Bone marrow (tissue), 2 donors: Measurements from ENCODE around the gene WDFY3.
A peak's percentile ranks its signal among the peaks of the same experiment; 100 is the strongest.
"Not testable (repeated sequence)": the region's sequence is repeated elsewhere in the genome, so short reads cannot be mapped to it uniquely, and the experiment has no call there.

Experiments
- DNase-seq, 2 donors: peaks; one replicate each; lab custom pipeline; 2025; lab: John Stamatoyannopoulos, UW

The WDFY3 gene

DNA sequence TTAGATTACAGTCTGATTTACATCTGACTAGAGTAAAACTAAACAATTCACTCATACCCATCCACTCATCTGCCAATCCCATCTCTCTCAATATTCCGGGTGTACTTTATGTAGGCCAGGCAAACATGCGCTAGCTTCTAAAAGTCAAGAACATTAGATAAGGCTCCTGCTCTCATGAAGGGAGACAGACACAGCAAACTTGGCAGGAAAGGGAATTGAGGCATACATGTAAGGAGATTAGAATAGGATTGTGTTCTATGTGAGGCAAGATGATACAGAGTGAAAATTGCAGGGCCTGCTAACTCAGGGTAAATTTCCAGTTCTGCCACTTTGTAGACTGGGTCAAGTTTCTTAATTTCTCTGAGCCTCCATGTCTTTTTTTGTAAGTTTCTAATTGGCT, 247.8 kb downstream of the WDFY3 start:
- DNase-seq = no peak

- DNase-seq = no peak
Measured at GRCh38 chr4:84710548-84710947, 255.9 kb downstream of the WDFY3 start.

DNA sequence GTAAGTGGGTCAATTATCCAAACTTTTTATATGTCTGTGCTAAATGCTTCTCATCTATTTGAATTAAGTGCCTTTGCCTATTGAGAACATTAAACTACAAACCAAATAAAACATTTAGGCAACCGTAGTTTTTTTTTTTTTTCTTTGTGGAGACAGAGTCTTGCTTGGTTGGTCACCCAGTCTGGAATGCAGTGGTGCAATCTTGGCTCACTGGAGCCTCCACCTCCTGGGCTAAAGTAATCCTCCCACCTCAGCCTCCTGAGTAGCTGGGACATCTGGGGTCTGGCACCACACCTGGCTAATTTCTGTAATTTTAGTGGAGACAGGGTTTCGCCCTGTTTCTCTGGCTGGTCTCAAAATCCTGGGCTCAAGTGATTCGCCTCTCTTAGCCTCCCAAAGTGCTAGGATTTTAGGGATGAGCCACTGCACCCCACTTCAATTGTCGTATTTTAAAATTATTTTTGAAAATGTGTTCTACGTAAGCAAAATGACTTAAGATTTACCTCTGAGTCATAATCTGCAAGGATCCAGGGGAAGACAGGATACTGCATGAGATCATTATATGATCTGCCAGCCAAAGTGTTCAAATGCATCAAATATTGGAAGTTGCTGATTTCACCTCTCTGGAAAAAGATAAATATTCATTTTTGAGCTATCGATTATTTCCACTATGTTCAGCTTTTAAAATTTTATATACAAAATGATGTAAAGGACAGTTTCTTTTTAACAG, 257.9 kb downstream of the WDFY3 start:
- no peak for DNase-seq

GRCh38 chr4:84706286-84706685, 260.2 kb downstream of the WDFY3 start:
- DNase-seq = no peak

- DNase-seq = no peak
Measured at GRCh38 chr4:84699001-84699671, 267.4 kb downstream of the WDFY3 start.

GRCh38 chr4:84697615-84698201, 268.8 kb downstream of the WDFY3 start:
- no peak for DNase-seq

DNA sequence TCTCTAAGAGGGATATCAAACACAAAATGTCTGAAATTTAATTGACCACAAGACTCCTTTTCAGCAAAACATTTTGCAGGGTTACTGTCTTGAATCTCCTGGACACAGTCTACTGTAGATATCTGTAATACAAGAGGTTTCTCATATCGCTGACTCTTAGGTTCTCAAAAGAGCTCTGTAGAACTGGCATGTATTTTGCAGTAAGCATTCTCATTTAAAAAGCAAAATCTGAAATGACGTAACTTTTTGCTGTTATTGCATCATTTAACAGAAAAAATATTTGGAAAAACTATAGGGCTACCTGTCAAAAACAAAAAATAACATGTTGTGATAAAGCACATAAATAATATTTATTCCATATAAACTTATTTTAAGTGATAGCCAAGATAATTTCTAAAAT, 269.3 kb downstream of the WDFY3 start:
- DNase-seq = no peak

DNA sequence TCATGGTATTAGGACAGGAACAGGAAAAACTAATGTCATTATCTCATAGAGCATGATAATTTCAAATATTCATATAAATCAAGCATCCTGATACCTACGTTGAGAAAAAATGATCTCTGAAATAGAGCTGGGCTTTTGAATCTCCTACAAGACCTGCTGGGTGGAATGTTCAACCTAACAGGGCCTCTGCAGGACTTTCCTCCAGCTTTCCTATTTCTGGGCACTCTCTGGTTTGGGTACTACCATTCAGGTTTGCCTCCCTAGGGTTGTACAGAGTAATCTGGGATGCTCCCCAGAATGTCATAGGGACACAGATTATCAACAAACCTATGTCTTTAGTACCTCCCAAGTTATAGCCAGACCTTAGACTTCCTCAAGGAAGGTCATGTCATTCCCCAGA, 274.7 kb downstream of the WDFY3 start:
- DNase-seq = no peak

- DNase-seq = peak in 1 of 2 donors; percentile 23
Measured at GRCh38 chr4:84691170-84691691, 275.3 kb downstream of the WDFY3 start.

GRCh38 chr4:84690481-84690880, 276.0 kb downstream of the WDFY3 start:
- no peak for DNase-seq

GRCh38 chr4:84689197-84689596, 277.3 kb downstream of the WDFY3 start:
- no peak for DNase-seq

GRCh38 chr4:84688605-84689004, 277.9 kb downstream of the WDFY3 start:
- DNase-seq = no peak

DNA sequence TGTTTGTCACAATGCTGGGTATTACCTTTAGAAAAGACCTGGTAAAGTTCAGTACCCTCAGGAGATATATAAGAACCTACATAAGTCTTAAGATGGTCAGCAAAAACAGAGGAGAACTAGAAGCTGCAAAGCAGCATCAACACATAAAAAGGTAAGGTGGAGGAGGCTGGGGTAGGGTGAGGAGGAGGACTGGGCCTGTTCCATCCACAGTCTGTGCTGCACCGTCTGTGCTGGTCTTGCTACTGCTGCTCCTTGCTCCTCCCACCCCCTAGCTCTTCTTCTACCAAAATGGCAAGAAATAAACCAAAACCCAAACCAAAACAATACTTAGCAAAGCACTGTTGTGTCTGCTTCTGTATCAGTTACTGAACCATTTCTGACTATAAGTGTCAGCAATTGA, 281.4 kb downstream of the WDFY3 start:
- DNase-seq = no peak

DNA sequence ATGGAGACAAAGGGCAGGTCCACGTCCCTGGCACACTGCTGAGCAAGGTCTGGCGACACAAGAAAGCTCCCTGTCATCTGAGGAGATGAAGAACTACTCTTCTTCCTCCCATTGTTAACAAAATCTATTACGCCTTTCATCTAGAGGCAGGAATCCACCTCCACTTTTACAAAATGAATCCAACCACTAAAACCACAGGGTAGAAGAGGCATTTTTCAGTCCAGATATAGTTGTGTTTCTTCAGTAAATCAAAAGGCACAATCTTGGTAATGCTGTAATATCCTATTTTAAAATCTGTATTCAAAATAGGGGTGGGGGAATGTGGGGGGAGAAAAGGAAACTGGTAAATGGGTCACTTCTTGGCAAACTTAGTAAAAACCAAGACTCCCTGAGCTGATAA, 282.1 kb downstream of the WDFY3 start:
- no peak for DNase-seq

DNA sequence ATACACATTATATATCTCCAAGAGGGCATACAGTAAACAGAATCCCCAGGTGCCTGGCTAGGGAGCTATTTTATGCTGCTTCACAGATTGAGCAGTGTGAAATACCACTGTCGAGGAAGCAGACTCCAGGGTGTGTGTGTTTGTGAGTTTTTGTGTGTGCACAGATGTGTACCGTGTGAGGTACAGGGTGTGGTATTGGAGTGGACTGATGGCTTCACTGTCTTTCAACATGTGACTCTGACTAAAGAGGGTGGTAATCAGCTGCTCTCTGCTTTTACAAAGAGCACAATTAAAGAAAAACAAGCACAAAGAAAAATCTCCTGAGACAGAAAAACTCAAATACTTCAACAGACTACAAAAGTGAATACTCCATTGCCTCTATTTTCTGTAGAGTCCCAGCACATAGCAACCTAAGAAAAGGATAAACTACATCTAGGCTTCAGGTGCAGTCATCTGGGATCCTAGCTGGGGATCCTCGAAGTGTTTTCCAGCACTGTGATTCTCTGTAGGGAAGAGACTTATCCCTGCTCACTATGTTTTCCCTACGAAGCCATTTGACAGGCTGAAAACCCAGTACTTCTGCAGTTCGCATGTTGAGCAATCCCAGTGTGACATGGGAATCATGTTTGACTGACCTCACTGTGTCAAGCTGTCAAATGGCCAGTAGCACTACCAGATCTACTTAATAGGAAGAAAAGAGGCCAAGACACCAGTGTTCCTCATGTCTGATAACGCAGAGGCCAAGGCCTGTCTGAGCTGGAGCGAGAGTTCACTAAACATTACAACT, 283.2 kb downstream of the WDFY3 start:
- DNase-seq = no peak

DNA sequence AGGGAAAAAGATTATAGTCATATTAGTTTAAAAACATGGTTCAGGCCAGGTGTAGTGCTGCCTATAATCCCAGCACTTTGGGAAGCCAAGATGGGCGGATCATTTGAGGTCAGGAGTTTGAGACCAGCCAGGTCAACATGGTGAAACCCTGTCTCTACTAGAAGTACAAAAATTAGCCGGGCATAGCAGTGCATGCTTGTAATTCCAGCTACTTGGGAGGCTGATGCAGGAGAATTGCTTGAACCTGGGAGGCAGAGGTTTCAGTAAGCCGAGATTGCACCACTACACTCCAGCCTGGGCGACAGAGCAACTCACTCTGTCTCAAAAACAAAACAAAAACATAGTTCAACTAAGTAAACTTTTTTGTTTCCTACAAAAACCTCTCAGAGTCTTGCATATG, 283.8 kb downstream of the WDFY3 start:
- DNase-seq = not testable (repeated sequence)

DNA sequence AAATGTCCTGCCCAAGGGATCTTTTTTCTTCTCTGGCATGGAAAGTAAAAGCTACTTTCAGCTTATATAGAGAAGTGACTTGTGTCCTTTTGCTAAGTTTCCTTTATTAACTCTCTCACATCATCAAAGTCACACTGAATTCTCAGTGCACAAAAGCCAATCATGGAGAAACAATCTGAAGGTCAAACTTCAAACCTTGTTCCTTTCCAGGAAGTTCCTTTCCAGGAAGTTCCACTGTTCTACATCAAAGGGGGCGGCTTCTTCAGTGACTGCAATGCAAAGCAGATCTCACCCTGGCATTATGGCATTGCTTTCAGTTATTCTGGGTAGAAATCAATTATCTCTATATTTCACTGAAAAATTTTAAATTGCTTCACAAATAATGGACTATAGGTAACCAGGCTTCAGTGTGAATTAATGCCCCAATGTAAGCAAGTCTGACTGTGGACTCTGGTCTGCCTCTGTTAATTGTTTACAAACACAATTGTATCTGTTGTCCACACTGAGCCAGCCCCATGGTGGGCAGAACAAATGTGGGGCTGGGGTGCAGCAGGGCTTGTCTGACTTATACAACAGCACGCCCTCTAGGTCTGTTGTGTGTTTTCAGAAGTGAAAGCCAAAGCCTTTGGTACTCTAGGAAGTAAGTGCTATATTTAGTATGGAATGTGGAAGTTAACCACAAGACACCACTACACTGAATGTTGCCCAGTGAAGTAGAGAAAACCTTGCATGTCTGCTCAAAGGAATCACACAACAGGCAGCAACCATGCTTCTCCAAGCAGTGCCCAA, 284.8 kb downstream of the WDFY3 start:
- no peak for DNase-seq

- DNase-seq = no peak
Measured at GRCh38 chr4:84680956-84681355, 285.5 kb downstream of the WDFY3 start.

- DNase-seq = no peak
Measured at GRCh38 chr4:84678976-84679744, 287.3 kb downstream of the WDFY3 start.

GRCh38 chr4:84677995-84678394, 288.5 kb downstream of the WDFY3 start:
- DNase-seq = no peak

DNA sequence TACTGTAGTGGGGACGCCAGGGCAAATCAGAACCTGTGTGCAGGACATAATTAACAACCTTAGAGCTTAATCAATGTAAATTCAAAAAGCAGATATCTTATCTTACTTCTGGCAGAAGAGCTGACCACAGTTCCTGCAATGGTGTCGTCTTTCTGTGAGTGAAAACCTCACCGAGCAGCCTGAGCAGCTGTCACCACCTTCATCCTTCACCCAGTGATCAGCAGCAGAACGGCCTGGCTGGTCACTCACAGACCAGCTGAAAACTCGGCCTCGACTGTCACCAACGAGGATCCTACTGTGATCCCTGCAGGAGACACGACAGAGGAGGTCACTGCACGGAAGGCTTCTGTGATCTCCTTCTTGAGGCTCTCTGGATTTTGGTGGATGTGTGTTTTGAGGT, 289.4 kb downstream of the WDFY3 start:
- no peak for DNase-seq
